NCI-H82 treated with DMSO at 0.1 percent for 48 hours (cell line): ENCODE data around the gene PPHLN1.
"Not testable (repeated sequence)": the region's sequence is repeated elsewhere in the genome, so short reads cannot be mapped to it uniquely, and the experiment has no call there.

ENCODE experiments used
- DNase-seq: peaks from one replicate; lab custom pipeline; 2025; ENCODE audit not compliant: unreplicated experiment; lab: John Stamatoyannopoulos, UW

Gene PPHLN1

GRCh38 chr12:42365486-42365885, 39.5 kb downstream of the PPHLN1 start:
- DNase-seq: no peak

- DNase-seq: no peak
Measured at GRCh38 chr12:42370013-42370412, 44.0 kb downstream of the PPHLN1 start.

GRCh38 chr12:42372154-42372791, 46.3 kb downstream of the PPHLN1 start:
- DNase-seq: peak; percentile 71

- no peak for DNase-seq
Measured at GRCh38 chr12:42373669-42374068, 47.7 kb downstream of the PPHLN1 start.

- no peak for DNase-seq
Measured at GRCh38 chr12:42380733-42381132, 54.8 kb downstream of the PPHLN1 start.

- no peak for DNase-seq
Measured at GRCh38 chr12:42382013-42382696, 56.2 kb downstream of the PPHLN1 start.

- no peak for DNase-seq
Measured at GRCh38 chr12:42385326-42385841, 59.4 kb downstream of the PPHLN1 start.

GRCh38 chr12:42386308-42386707, 60.3 kb downstream of the PPHLN1 start:
- DNase-seq: peak; percentile 11

- not testable (repeated sequence) for DNase-seq
Measured at GRCh38 chr12:42388086-42388485, 62.1 kb downstream of the PPHLN1 start.

GRCh38 chr12:42394429-42394828, 68.5 kb downstream of the PPHLN1 start:
- DNase-seq: no peak

- no peak for DNase-seq
Measured at GRCh38 chr12:42396473-42397259, 70.7 kb downstream of the PPHLN1 start.

GRCh38 chr12:42402821-42403411, 76.9 kb downstream of the PPHLN1 start:
- no peak for DNase-seq

GRCh38 chr12:42407306-42407705, 81.3 kb downstream of the PPHLN1 start:
- no peak for DNase-seq

- DNase-seq: no peak
Measured at GRCh38 chr12:42409471-42409870, 83.5 kb downstream of the PPHLN1 start.

GRCh38 chr12:42410340-42410739, 84.4 kb downstream of the PPHLN1 start:
- DNase-seq: no peak

GRCh38 chr12:42420395-42420794, 94.4 kb downstream of the PPHLN1 start:
- no peak for DNase-seq

- no peak for DNase-seq
Measured at GRCh38 chr12:42421844-42422779, 96.1 kb downstream of the PPHLN1 start.

- no peak for DNase-seq
Measured at GRCh38 chr12:42422785-42423184, 96.8 kb downstream of the PPHLN1 start.

GRCh38 chr12:42426746-42427145, 100.8 kb downstream of the PPHLN1 start:
- DNase-seq: no peak

GRCh38 chr12:42428850-42429249, 102.9 kb downstream of the PPHLN1 start:
- DNase-seq: no peak
